PFSK-1 (cell line): ENCODE measurements around the gene DDX46.

Source experiments
- POLR2AphosphoS5 ChIP-seq: IDR thresholded peaks from 2 replicates; pipeline ENCODE4 v1.6.1; 2012; ENCODE audit warnings: low read depth, mild to moderate bottlenecking, control low read depth, low read length, moderate library complexity
- REST ChIP-seq, 2 experiments: IDR thresholded peaks; 2 replicates each; pipeline versions ENCODE4 v1.6.1 to v1.8.0; 2011 to 2012; ENCODE audit warnings: low read depth in 2 of 2, low read length in 2 of 2, control low read depth in 1 of 2, inconsistent platforms in 1 of 2, mild to moderate bottlenecking in 1 of 2, moderate library complexity in 1 of 2; ENCODE audit not compliant: insufficient read depth in 1 of 2
- SIN3A ChIP-seq: IDR thresholded peaks from 2 replicates; pipeline ENCODE4 v1.6.1; 2012; ENCODE audit warnings: mild to moderate bottlenecking, low read length, moderate library complexity, borderline replicate concordance; ENCODE audit not compliant: insufficient read depth
- TAF1 ChIP-seq: IDR thresholded peaks from 2 replicates; pipeline ENCODE4 v1.6.1; 2012; ENCODE audit warnings: low read length, control low read depth, borderline replicate concordance; ENCODE audit not compliant: insufficient read depth

DNA sequence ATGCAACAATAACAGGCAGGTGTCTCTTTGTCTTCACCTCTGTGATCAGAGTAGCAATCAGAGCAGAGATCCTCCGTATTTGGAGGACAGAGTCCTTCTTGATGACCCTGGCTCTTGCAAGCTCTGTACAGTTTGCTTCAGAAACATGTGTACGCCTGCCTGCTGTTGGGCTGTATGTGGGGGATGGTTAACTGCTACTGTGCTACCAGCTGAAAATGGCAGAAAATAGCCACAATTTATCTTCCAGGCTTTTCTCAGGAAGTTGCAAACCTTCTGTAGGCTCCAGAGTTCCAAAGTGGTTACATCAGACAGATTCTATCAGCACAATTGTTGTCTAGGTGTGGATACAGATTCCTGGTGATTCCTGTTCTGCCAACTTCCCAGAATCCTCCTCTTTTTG lies 35.5 kb downstream of the DDX46 start:
- TF ChIP-seq TAF1 (no peak), POLR2AphosphoS5 (no peak), REST (IDR thresholded peaks at IDR 0.05; ENCODE audit: insufficient read depth in 1 of 2, low read depth in 2 of 2, low read length in 2 of 2) (no peak), SIN3A (no peak)
